Pulmonary artery endothelial cell (primary cell): ENCODE data around the gene TIGD1. TPM values are rescaled to one million over a fixed set of nuclear protein-coding genes. Genes with fewer than 3 reads are reported as not detected.
"Not testable (repeated sequence)": the region's sequence is repeated elsewhere in the genome, so short reads cannot be mapped to it uniquely, and the experiment has no call there.

Experiments used
- DNase-seq: peaks from one replicate; pipeline ENCODE4 v3.0.0-alpha.2; 2011; ENCODE audit warnings: low read depth, low spot score
- total RNA-seq: library from RNA; depleted of rRNA; stranded (reverse); fragments of >200 nt; gene quantifications from 2 replicates; pipeline ENCODE4 v1.2.3, GENCODE V29; 2014

TIGD1 gene
- total RNA-seq, 1 donor from 2014 or later = 1.8 TPM

- no peak for DNase-seq
Observed at GRCh38 chr2:232539298-232540231, 10.8 kb downstream of the TIGD1 start, which contains the start of gene CHRNG. TSS of gene CHRNG (plus strand) at chr2:232539692. CDS start at chr2:232539748, 56 bp downstream.

- no peak for DNase-seq
Observed at GRCh38 chr2:232538671-232539070, 11.7 kb downstream of the TIGD1 start.

DNA sequence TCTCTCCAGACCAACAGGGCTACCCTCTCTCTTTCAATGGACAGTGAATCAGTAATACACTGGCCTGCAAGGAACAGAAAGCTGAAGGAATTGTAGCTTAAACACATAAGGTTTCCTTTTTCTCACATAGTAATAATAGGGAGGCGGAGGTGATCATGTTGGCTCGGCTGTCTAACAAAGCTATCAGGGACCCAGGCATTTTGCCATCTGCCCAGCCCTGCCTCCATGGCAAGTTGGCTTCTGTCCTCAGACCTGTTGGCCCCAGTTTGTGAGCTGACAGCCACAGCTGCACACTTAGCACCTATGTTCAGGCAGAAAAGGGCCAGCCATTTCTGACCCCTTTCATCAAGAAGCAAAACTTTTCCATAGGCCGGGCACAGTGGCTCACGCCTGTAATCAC, 12.9 kb downstream of the TIGD1 start:
- no peak for DNase-seq

DNA sequence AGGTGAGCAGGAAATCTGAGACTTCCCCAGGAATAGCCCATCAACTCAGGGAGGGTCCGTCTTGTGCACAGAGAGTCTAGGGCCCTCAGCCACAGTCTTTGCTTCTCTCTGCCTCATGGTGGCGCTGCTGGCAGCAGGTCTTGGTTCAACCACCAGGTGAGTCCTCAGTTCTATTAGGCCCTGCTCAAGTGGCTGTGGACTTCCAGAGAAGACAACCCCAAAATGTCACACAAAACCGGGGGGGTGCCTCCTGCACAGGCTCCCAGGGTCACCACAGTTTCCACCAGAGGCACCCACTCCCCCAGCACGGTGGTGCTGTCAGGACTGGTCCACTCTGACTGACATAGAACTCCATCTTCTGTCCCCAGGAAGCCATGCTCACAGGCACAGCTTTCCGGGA, 13.3 kb downstream of the TIGD1 start:
- no peak for DNase-seq

DNA sequence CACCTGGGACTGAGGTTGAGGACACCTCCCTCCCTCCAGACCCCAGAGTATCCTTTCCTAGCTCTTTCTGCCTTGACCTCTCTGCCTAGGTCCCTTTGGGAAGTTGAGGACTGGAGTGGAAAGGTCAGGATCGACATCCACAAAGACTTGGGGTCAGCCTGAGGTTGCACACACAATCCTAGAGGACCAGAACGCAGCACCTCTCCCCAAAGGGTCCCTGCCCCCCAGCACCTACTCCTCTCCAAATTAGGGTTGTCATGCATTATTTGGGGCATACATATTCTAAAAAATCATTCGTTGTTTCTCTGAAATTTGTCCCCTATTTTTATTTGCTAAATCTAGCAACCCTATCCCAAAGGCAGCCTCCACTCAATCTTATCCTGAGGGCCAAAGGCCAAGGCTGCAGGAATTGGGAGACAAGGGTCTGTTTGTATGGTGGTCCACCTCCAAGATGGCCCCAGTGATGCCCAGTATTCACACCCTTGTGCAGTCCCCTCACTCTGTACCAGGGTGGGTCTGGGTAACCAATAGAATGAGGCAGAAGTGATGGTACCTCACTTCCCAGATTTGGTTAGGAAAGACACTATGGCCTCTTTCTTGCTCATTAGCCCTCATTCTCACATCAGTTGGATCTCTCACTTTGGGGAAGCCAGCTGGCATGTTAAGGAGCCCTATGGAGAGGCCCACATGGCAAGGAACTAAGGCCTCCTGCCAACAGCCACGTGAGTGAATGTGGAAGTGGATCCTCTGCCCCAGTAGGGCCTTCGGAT, 14.4 kb downstream of the TIGD1 start:
- DNase-seq = no peak

- no peak for DNase-seq
Observed at GRCh38 chr2:232534940-232535651, 15.3 kb downstream of the TIGD1 start.

GRCh38 chr2:232533944-232534710, 16.2 kb downstream of the TIGD1 start:
- no peak for DNase-seq

GRCh38 chr2:232532821-232533220, 17.5 kb downstream of the TIGD1 start:
- not testable (repeated sequence) for DNase-seq

DNA sequence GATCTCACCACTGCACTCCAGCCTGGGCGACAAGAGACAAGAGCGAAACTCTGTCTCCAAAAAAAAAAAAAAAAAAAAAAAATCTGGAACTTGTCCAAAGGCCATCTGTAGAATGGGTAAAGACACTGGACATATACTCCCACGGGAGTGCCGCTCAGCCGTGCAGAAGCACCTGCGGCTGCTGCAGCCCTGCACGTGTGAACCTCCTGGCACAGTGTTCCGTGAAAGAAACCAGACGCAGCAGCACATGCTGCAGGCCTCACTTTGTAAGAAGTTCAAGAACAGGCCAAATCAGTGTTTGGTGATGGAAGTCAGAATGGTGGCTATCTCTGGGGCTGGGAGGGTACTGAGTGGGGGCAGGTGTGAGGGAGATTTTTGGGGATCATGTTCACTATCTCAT, 17.9 kb downstream of the TIGD1 start:
- no peak for DNase-seq

DNA sequence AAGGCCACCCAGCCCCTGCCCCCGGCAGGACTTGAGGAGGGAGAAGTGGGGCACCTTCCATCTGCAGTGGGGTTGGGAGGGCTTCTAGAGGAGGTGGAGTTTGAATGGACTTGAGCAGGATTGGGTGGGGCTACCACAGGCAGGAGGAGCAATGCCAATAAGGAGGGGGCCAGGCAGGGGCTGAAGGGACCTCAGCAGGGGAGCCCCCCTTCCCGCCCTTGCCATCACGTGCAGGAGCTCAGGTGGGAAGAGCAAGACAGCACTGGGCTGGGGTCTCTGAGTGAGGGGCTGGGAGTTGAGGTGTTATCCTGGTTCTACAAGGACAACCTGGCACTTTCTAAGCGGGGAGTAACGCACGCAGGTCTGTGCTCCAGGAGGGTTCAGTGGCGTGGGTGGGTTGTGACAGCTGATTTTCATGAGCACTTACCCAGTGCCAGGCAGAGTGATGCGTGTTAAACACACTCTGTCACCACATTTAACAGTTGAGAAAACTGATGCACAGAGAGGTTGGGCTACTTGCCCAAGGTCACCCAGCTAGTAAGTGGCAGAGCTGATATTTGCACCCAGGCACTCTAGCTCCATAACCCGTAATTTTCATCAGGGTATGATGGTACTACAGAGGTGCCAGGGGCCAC, 19.6 kb downstream of the TIGD1 start:
- DNase-seq = no peak

DNA sequence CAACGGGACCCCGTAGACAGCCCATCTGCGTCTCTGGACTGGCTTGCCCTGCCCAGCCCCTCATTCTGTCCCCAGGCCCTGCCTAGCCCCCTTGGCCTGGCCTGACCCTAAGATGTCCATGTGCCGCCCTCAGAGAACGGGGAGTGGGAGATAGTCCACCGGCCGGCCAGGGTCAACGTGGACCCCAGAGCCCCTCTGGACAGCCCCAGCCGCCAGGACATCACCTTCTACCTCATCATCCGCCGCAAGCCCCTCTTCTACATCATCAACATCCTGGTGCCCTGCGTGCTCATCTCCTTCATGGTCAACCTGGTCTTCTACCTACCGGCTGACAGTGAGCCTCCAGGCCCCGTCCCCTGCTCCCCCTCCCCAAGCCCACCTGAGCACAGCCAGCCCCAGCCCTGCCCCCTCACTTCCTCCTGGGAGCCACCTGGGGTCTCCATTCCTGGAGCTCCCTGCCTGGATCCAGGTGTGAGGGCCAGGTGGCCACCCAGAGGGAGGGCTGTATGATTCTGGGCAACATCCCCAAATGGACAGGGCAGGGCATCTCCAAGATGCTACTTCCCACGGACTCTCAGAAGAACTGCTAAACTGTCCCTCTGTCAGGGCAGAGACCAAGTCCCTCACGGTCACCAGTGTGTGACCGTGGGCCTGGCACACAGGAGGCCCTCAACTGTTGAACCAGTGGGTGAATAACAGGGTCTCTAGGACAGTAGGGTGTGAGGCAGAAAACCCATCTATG, 20.4 kb downstream of the TIGD1 start:
- no peak for DNase-seq

GRCh38 chr2:232528746-232529460, 21.5 kb downstream of the TIGD1 start:
- DNase-seq = no peak

DNA sequence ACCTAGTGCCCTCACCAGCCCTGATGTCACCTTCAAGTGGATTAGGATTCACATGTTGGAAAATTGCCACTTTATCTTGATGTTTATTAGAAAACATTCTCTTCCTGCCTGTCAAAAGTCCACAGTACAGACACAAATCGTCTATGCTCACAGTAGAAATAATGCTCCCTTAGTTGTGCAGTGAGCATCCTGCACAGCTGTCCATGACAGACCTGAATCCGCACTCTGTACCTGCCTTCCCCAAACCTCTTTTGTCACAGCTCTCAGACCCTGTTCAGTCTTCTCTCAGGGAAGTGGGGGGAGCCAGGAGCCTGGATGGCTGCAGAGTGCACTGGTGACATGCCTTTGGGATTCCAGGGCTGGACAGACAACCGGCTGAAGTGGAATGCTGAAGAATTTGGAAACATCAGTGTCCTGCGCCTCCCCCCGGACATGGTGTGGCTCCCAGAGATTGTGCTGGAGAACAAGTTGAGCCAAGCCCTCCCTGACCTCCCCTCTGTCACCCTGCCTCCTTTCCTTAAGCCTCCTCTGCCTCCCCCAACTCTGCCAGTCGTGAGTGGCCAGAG, 22.4 kb downstream of the TIGD1 start:
- DNase-seq = no peak

DNA sequence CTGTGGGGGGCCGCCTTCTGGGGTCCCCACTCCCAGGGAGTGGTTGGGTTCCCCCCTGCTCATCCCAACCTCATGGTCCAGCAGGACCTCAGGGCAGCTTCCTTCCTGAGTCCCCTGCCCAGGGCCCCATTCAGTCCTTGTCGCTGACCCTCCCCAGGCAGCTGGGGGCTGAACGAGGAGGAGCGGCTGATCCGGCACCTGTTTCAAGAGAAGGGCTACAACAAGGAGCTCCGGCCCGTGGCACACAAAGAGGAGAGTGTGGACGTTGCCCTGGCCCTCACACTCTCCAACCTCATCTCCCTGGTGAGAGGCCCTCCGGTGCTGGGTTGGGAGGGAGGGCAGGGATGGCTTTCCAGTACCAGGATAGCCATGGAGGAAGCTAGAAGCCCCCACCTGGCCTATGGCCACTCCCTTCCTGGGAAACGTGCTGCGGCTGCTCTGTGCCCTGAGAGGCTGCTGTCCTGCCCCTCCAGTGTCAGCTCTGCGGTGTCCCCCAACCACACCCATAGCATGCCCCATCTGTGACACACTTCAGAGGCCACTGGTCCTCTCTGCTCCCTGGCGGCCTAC, 23.9 kb downstream of the TIGD1 start:
- DNase-seq = no peak

GRCh38 chr2:232525791-232526371, 24.5 kb downstream of the TIGD1 start, which contains the start of gene CHRND:
TSS of gene CHRND (plus strand) at chr2:232526160. CDS start at chr2:232526216, 56 bp downstream.
- no peak for DNase-seq

DNA sequence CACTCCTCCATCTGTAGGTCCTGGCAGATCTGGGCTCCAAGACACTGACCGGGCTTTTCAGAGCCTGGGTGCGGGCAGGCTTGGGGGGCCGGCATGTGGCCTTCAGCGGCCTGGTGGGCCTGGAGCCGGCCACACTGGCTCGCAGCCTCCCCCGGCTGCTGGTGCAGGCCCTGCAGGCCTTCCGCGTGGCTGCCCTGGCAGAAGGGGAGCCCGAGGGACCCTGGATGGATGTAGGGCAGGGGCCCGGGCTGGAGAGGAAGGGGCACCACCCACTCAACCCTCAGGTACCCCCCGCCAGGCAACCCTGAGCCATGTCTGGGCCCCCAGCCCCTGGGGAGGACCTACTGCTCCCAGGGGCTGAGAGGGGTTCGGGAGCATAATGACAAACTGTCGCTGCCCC, 25.2 kb downstream of the TIGD1 start:
- DNase-seq = no peak

DNA sequence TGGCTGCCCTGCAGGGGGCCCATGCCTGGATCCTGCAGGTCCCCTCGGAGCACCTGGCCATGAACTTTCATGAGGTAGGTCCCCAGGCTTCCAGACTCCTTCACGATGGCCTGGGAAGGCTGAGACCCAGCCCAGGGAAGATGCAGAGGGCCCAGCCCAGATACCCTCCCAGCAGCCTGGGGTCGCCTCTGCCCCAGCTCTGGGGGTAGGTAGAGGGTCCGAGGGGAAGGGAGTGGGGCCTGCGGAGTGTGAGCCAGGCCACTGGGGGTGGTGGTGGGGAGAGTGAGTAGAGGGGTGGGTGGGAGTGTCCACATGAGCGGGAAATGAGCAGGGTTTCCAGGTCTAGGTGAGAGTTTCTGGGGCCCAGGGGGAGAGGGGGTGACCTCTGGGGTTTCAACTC, 25.6 kb downstream of the TIGD1 start:
- no peak for DNase-seq
